ENCODE results near the gene RAB36. TPM values are rescaled to one million over a fixed set of nuclear protein-coding genes. Genes with fewer than 3 reads are reported as not detected.
A peak's percentile ranks its signal among the peaks of the same experiment; 100 is the strongest.

The RAB36 gene
- total and polyA plus RNA-seq, 9 of the 15 experiments (the other 6 are each of a cell fraction or from before 2014, with no cell fraction given) = 0.04 to 0.50 (median 0.08) TPM; not detected in 3

- CTCF ChIA-PET (ENCODE audit: low intra/inter-chr PET ratio) = interaction anchor here (0.7 kb wide), 1 partner anchor 233 kb away, joined by 3 read pairs; no protein-coding TSS in a partner anchor
- in situ Hi-C loops (cut with MboI) = no loop called here
- Histone ChIP-seq H3K4me3 (peak overlapping the region; percentile 46), H3K27ac (ENCODE audit: extremely low read depth, low read depth, low read length) (peak overlapping the region; percentile 0; the same call in 1 of the 3 replicates), H3K4me2 (ENCODE audit: insufficient read depth, low read length) (peak overlapping the region; percentile 80), H3K9me1 (ENCODE audit: control insufficient read depth, insufficient read depth, low read length) (peaks cover 50% of the 10 kb centered on the region), H3K27me3 (ENCODE audit: control insufficient read depth in 2 of 2, insufficient read depth in 2 of 2, low read length in 2 of 2) (no peaks in the 10 kb centered on the region), H3K9ac (ENCODE audit: insufficient read depth in 1 of 2, low read depth in 2 of 2, low read length in 2 of 2) (peak overlapping the region; percentile 62 to 95), H3K79me2 (ENCODE audit: control insufficient read depth, insufficient read depth, low read length) (peaks cover 75% of the 10 kb centered on the region), H2AFZ (ENCODE audit: low read depth, low read length) (no peak overlapping the region), H3K4me1 (replicated peaks in 1 of 2; ENCODE audit: control insufficient read depth in 2 of 2, insufficient read depth in 2 of 2, low read length in 2 of 2) (peaks cover 69 to 73% of the 10 kb centered on the region in 2 experiments), H4K20me1 (replicated peaks; ENCODE audit: control insufficient read depth, insufficient read depth, low read length) (peaks cover 53% of the 10 kb centered on the region), H3K36me3 (ENCODE audit: control insufficient read depth, insufficient read depth, low read length) (peaks cover 57% of the 10 kb centered on the region), H3K9me3 (replicated peaks; ENCODE audit: control insufficient read depth, insufficient read depth, low read depth, low read length) (no peaks in the 10 kb centered on the region)
- FAIRE-seq (peak; percentile 48), DNase-seq (ENCODE audit: extremely low read depth in 1 of 4, low spot score in 3 of 4) (peak; percentile 59 to 97 (median 94)), ATAC-seq (peak; percentile 39)
- BruUV-seq (replicated peaks) = no TSS peak
- intact Hi-C loops (cut with micrococcal nuclease) = loop anchor here (1.0 to 2.0 kb wide), 2 partner anchors 38 to 41 kb away; no protein-coding TSS in a partner anchor
- POLR2A ChIA-PET = interaction anchor here (0.5 to 86.5 kb wide), 17 partner anchors 3 to 1428 kb away, joined by 3 to 3476 read pairs (median 6); partner anchors contain the start of genes BCR, RAB36 and RSPH14
- TF ChIP-seq TEAD1 (CRISPR knock-in tag; IDR thresholded peaks at IDR 0.05) = no peak
- TF ChIP-seq, protein P1, sequence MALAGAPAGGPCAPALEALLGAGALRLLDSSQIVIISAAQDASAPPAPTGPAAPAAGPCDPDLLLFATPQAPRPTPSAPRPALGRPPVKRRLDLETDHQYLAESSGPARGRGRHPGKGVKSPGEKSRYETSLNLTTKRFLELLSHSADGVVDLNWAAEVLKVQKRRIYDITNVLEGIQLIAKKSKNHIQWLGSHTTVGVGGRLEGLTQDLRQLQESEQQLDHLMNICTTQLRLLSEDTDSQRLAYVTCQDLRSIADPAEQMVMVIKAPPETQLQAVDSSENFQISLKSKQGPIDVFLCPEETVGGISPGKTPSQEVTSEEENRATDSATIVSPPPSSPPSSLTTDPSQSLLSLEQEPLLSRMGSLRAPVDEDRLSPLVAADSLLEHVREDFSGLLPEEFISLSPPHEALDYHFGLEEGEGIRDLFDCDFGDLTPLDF (CRISPR knock-in tag; IDR thresholded peaks at IDR 0.05) = peak; percentile 11; the same call in 1 of the 2 replicates
- TF ChIP-seq, protein P2, sequence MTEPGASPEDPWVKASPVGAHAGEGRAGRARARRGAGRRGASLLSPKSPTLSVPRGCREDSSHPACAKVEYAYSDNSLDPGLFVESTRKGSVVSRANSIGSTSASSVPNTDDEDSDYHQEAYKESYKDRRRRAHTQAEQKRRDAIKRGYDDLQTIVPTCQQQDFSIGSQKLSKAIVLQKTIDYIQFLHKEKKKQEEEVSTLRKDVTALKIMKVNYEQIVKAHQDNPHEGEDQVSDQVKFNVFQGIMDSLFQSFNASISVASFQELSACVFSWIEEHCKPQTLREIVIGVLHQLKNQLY (CRISPR knock-in tag; conservative IDR thresholded peaks at IDR 0.05) = peak in 1 of 2 experiments; percentile 79; a peak in 2 of 4 replicates
- WGBS (ENCODE audit: insufficient coverage, low coverage, missing lambda C conversion rate) = 10% methylated on average over 11 of the region's 11 CpGs
Observed at GRCh38 chr22:23183061-23183698, 37.9 kb downstream of the RAB36 start.

All from K562 (cell line).